ENCODE results near the gene ANXA5.
A peak's percentile ranks its signal among the peaks of the same experiment; 100 is the strongest.

The ANXA5 gene

GRCh38 chr4:121712001-121712651, 15.3 kb upstream of the ANXA5 start:
- no peak for DNase-seq (ENCODE audit: low read depth)

GRCh38 chr4:121711263-121712000, 14.7 kb upstream of the ANXA5 start:
- no peak for DNase-seq (ENCODE audit: low read depth)

- no peak for DNase-seq (ENCODE audit: low read depth)
Measured at GRCh38 chr4:121709766-121710405, 13.1 kb upstream of the ANXA5 start.

GRCh38 chr4:121707344-121707743, 10.6 kb upstream of the ANXA5 start:
- no peak for DNase-seq (ENCODE audit: low read depth)

- DNase-seq (ENCODE audit: low read depth), result peak; percentile 52
Measured at GRCh38 chr4:121706595-121707021, 9.8 kb upstream of the ANXA5 start.

GRCh38 chr4:121705521-121705920, 8.7 kb upstream of the ANXA5 start:
- no peak for DNase-seq (ENCODE audit: low read depth)

- no peak for DNase-seq (ENCODE audit: low read depth)
Measured at GRCh38 chr4:121702136-121702535, 5.4 kb upstream of the ANXA5 start.

GRCh38 chr4:121701263-121701662, 4.5 kb upstream of the ANXA5 start:
- no peak for DNase-seq (ENCODE audit: low read depth)

- no peak for DNase-seq (ENCODE audit: low read depth)
Measured at GRCh38 chr4:121698236-121698671, 1.5 kb upstream of the ANXA5 start.

- DNase-seq (ENCODE audit: low read depth), result no peak
Measured at GRCh38 chr4:121697564-121697963, 784 bp upstream of the ANXA5 start.

GRCh38 chr4:121696170-121696580, 605 bp downstream of the ANXA5 start:
- peak; percentile 47 for DNase-seq (ENCODE audit: low read depth)

GRCh38 chr4:121693886-121694285, 2.9 kb downstream of the ANXA5 start:
- DNase-seq (ENCODE audit: low read depth), result no peak

- DNase-seq (ENCODE audit: low read depth), result no peak
Measured at GRCh38 chr4:121693450-121693849, 3.3 kb downstream of the ANXA5 start.

GRCh38 chr4:121692261-121692660, 4.5 kb downstream of the ANXA5 start:
- no peak for DNase-seq (ENCODE audit: low read depth)

GRCh38 chr4:121690001-121690400, 6.8 kb downstream of the ANXA5 start:
- no peak for DNase-seq (ENCODE audit: low read depth)

- no peak for DNase-seq (ENCODE audit: low read depth)
Measured at GRCh38 chr4:121688701-121689100, 8.1 kb downstream of the ANXA5 start.

- no peak for DNase-seq (ENCODE audit: low read depth)
Measured at GRCh38 chr4:121688261-121688660, 8.5 kb downstream of the ANXA5 start.

- DNase-seq (ENCODE audit: low read depth), result no peak
Measured at GRCh38 chr4:121686255-121686654, 10.5 kb downstream of the ANXA5 start.

- DNase-seq (ENCODE audit: low read depth), result no peak
Measured at GRCh38 chr4:121685257-121685656, 11.5 kb downstream of the ANXA5 start.

GRCh38 chr4:121684561-121684960, 12.2 kb downstream of the ANXA5 start:
- no peak for DNase-seq (ENCODE audit: low read depth)

GRCh38 chr4:121684016-121684415, 12.8 kb downstream of the ANXA5 start:
- DNase-seq (ENCODE audit: low read depth), result no peak

GRCh38 chr4:121680571-121680970, 16.2 kb downstream of the ANXA5 start:
- no peak for DNase-seq (ENCODE audit: low read depth)

- no peak for DNase-seq (ENCODE audit: low read depth)
Measured at GRCh38 chr4:121679951-121680350, 16.8 kb downstream of the ANXA5 start.
